ENCODE data around the gene GAA.

GAA gene

GRCh38 chr17:80122926-80123505 lies 21.6 kb downstream of the GAA start:
- DNase-seq (ENCODE audit: low read depth, low spot score): no peak
- no peaks in the 10 kb centered on the region for H3K9me3 ChIP-seq (ENCODE audit: low read depth, low read length)
- no peak overlapping the region for H3K4me3 ChIP-seq
- no peaks in the 10 kb centered on the region for H3K36me3 ChIP-seq (ENCODE audit: insufficient read depth, low read length)
- H3K9ac ChIP-seq (ENCODE audit: insufficient read length): no peak overlapping the region
- H3K27ac ChIP-seq: no peak overlapping the region
- no peak for TF ChIP-seq POLR2AphosphoS5 (IDR thresholded peaks at IDR 0.05; ENCODE audit: borderline replicate concordance, low read depth, low read length)
- TF ChIP-seq EZH2 (IDR thresholded peaks at IDR 0.05): no peak
- TF ChIP-seq FOXP2 (optimal IDR thresholded peaks at IDR 0.05; ENCODE audit: control extremely low read depth, extremely low read length, insufficient read depth): no peak

GRCh38 chr17:80123791-80124190 lies 22.4 kb downstream of the GAA start:
- no peaks in the 10 kb centered on the region for H3K36me3 ChIP-seq (ENCODE audit: insufficient read depth, low read length)
- no peak overlapping the region for H3K9ac ChIP-seq (ENCODE audit: insufficient read length)
- TF ChIP-seq POLR2AphosphoS5 (IDR thresholded peaks at IDR 0.05; ENCODE audit: borderline replicate concordance, low read depth, low read length): no peak
- no peak for TF ChIP-seq EZH2 (IDR thresholded peaks at IDR 0.05)
- TF ChIP-seq FOXP2 (optimal IDR thresholded peaks at IDR 0.05; ENCODE audit: control extremely low read depth, extremely low read length, insufficient read depth): no peak
- H3K9me3 ChIP-seq (ENCODE audit: low read depth, low read length): no peaks in the 10 kb centered on the region
- no peak overlapping the region for H3K27ac ChIP-seq
- no peak for DNase-seq (ENCODE audit: low read depth, low spot score)
- H3K4me3 ChIP-seq: no peak overlapping the region

GRCh38 chr17:80124351-80124981 lies 23.1 kb downstream of the GAA start:
- DNase-seq (ENCODE audit: low read depth, low spot score): no peak
- Histone ChIP-seq H3K4me3 (no peak overlapping the region), H3K9ac (ENCODE audit: insufficient read length) (no peak overlapping the region), H3K27ac (no peak overlapping the region), H3K9me3 (ENCODE audit: low read depth, low read length) (no peaks in the 10 kb centered on the region), H3K36me3 (ENCODE audit: insufficient read depth, low read length) (no peaks in the 10 kb centered on the region)
- TF ChIP-seq POLR2AphosphoS5 (IDR thresholded peaks at IDR 0.05; ENCODE audit: borderline replicate concordance, low read depth, low read length) (no peak), FOXP2 (optimal IDR thresholded peaks at IDR 0.05; ENCODE audit: control extremely low read depth, extremely low read length, insufficient read depth) (no peak)

GRCh38 chr17:80125656-80126448 lies 24.5 kb downstream of the GAA start:
- no peak for DNase-seq (ENCODE audit: low read depth, low spot score)
- Histone ChIP-seq H3K9me3 (ENCODE audit: low read depth, low read length) (no peaks in the 10 kb centered on the region), H3K9ac (ENCODE audit: insufficient read length) (no peak overlapping the region), H3K36me3 (ENCODE audit: insufficient read depth, low read length) (no peaks in the 10 kb centered on the region), H3K27ac (no peak overlapping the region), H3K4me3 (no peak overlapping the region)
- no peak for TF ChIP-seq FOXP2 (optimal IDR thresholded peaks at IDR 0.05; ENCODE audit: control extremely low read depth, extremely low read length, insufficient read depth)
- no peak for TF ChIP-seq POLR2AphosphoS5 (IDR thresholded peaks at IDR 0.05; ENCODE audit: borderline replicate concordance, low read depth, low read length)
- no peak for TF ChIP-seq EZH2 (IDR thresholded peaks at IDR 0.05)

GRCh38 chr17:80126449-80126715 lies 25.0 kb downstream of the GAA start:
- H3K36me3 ChIP-seq (ENCODE audit: insufficient read depth, low read length): no peaks in the 10 kb centered on the region
- no peak for DNase-seq (ENCODE audit: low read depth, low spot score)
- H3K4me3 ChIP-seq: no peak overlapping the region
- no peak overlapping the region for H3K27ac ChIP-seq
- H3K9ac ChIP-seq (ENCODE audit: insufficient read length): no peak overlapping the region
- H3K9me3 ChIP-seq (ENCODE audit: low read depth, low read length): no peaks in the 10 kb centered on the region
- TF ChIP-seq FOXP2 (optimal IDR thresholded peaks at IDR 0.05; ENCODE audit: control extremely low read depth, extremely low read length, insufficient read depth): no peak
- TF ChIP-seq EZH2 (IDR thresholded peaks at IDR 0.05): no peak
- TF ChIP-seq POLR2AphosphoS5 (IDR thresholded peaks at IDR 0.05; ENCODE audit: borderline replicate concordance, low read depth, low read length): no peak

- TF ChIP-seq EZH2 (IDR thresholded peaks at IDR 0.05) (no peak), POLR2AphosphoS5 (IDR thresholded peaks at IDR 0.05; ENCODE audit: borderline replicate concordance, low read depth, low read length) (no peak), FOXP2 (optimal IDR thresholded peaks at IDR 0.05; ENCODE audit: control extremely low read depth, extremely low read length, insufficient read depth) (no peak)
- H3K36me3 ChIP-seq (ENCODE audit: insufficient read depth, low read length): peaks cover 13% of the 10 kb centered on the region
- no peaks in the 10 kb centered on the region for H3K9me3 ChIP-seq (ENCODE audit: low read depth, low read length)
- no peak for DNase-seq (ENCODE audit: low read depth, low spot score)
- H3K9ac ChIP-seq (ENCODE audit: insufficient read length): no peak overlapping the region
- H3K4me3 ChIP-seq: no peak overlapping the region
- no peak overlapping the region for H3K27ac ChIP-seq
These were observed 27.7 kb downstream of the GAA start for GRCh38 chr17:80129006-80129565.

GRCh38 chr17:80130992-80131391 lies 29.6 kb downstream of the GAA start:
- H3K4me3 ChIP-seq: no peak overlapping the region
- peaks cover 30% of the 10 kb centered on the region for H3K36me3 ChIP-seq (ENCODE audit: insufficient read depth, low read length)
- TF ChIP-seq FOXP2 (optimal IDR thresholded peaks at IDR 0.05; ENCODE audit: control extremely low read depth, extremely low read length, insufficient read depth): no peak
- TF ChIP-seq POLR2AphosphoS5 (IDR thresholded peaks at IDR 0.05; ENCODE audit: borderline replicate concordance, low read depth, low read length): 0 out of 2 replicates have a peak, but pooled peaks have one; percentile 30
- DNase-seq (ENCODE audit: low read depth, low spot score): no peak
- H3K9me3 ChIP-seq (ENCODE audit: low read depth, low read length): no peaks in the 10 kb centered on the region
- H3K9ac ChIP-seq (ENCODE audit: insufficient read length): no peak overlapping the region
- H3K27ac ChIP-seq: no peak overlapping the region

GRCh38 chr17:80132906-80133625 lies 31.7 kb downstream of the GAA start:
- no peak overlapping the region for H3K9ac ChIP-seq (ENCODE audit: insufficient read length)
- H3K27ac ChIP-seq: no peak overlapping the region
- H3K9me3 ChIP-seq (ENCODE audit: low read depth, low read length): no peaks in the 10 kb centered on the region
- peaks cover 50% of the 10 kb centered on the region for H3K36me3 ChIP-seq (ENCODE audit: insufficient read depth, low read length)
- TF ChIP-seq FOXP2 (optimal IDR thresholded peaks at IDR 0.05; ENCODE audit: control extremely low read depth, extremely low read length, insufficient read depth): no peak
- TF ChIP-seq POLR2AphosphoS5 (IDR thresholded peaks at IDR 0.05; ENCODE audit: borderline replicate concordance, low read depth, low read length): no peak
- no peak for TF ChIP-seq EZH2 (IDR thresholded peaks at IDR 0.05)
- no peak overlapping the region for H3K4me3 ChIP-seq
- DNase-seq (ENCODE audit: low read depth, low spot score): no peak
